GM06990 (cell line): ENCODE measurements around the gene PLCB4.

ENCODE experiments used
- DNase-seq: peaks from one replicate; pipeline ENCODE4 v3.0.0-alpha.2; 2011; ENCODE audit not compliant: insufficient read length; ENCODE audit errors: extremely low read depth
- H3K27me3 ChIP-seq: replicated peaks from 2 replicates; pipeline ENCODE4 v1.6.0; 2011; ENCODE audit warnings: low read length; ENCODE audit not compliant: control insufficient read depth, insufficient read depth
- H3K36me3 ChIP-seq: 2 replicates; pipeline ENCODE4 v1.5.1; 2011; ENCODE audit warnings: low read length; ENCODE audit not compliant: control insufficient read depth, insufficient read depth
- H3K4me3 ChIP-seq: replicated peaks from 2 replicates; pipeline ENCODE4 v1.5.1; 2011; ENCODE audit warnings: low read depth, mild to moderate bottlenecking, control low read depth, low read length
- CTCF ChIP-seq: IDR thresholded peaks from 2 replicates; pipeline ENCODE4 v1.5.1; 2011; ENCODE audit warnings: low read length, control low read depth, mild to moderate bottlenecking, inconsistent platforms; ENCODE audit not compliant: insufficient read depth, poor library complexity, severe bottlenecking

PLCB4 gene

GRCh38 chr20:9412309-9412708, 343.4 kb downstream of the PLCB4 start:
- Histone ChIP-seq H3K27me3 (no peaks in the 10 kb centered on the region; the same call in 1 of the 2 replicates), H3K4me3 (no peak overlapping the region), H3K36me3 (no peaks in the 10 kb centered on the region)
- TF ChIP-seq CTCF, result no peak
- peak; percentile 13 for DNase-seq

- H3K4me3 ChIP-seq, result no peak overlapping the region
- no peaks in the 10 kb centered on the region; the same call in 1 of the 2 replicates for H3K27me3 ChIP-seq
- DNase-seq, result no peak
- no peaks in the 10 kb centered on the region for H3K36me3 ChIP-seq
- no peak for TF ChIP-seq CTCF
Observed at GRCh38 chr20:9413001-9413400, 344.1 kb downstream of the PLCB4 start.

GRCh38 chr20:9415426-9415825, 346.5 kb downstream of the PLCB4 start:
- no peaks in the 10 kb centered on the region; the same call in 1 of the 2 replicates for H3K27me3 ChIP-seq
- DNase-seq, result no peak
- H3K36me3 ChIP-seq, result no peaks in the 10 kb centered on the region
- H3K4me3 ChIP-seq, result no peak overlapping the region
- no peak for TF ChIP-seq CTCF

GRCh38 chr20:9416421-9416820, 347.5 kb downstream of the PLCB4 start:
- DNase-seq, result no peak
- TF ChIP-seq CTCF, result no peak
- Histone ChIP-seq H3K27me3 (no peaks in the 10 kb centered on the region; the same call in 1 of the 2 replicates), H3K36me3 (no peaks in the 10 kb centered on the region), H3K4me3 (no peak overlapping the region)

GRCh38 chr20:9417665-9418064, 348.8 kb downstream of the PLCB4 start:
- Histone ChIP-seq H3K4me3 (no peak overlapping the region), H3K36me3 (no peaks in the 10 kb centered on the region), H3K27me3 (no peaks in the 10 kb centered on the region; the same call in 1 of the 2 replicates)
- TF ChIP-seq CTCF, result no peak
- DNase-seq, result no peak
